HG02938 (cell line): ENCODE results near the gene TPMT.

ENCODE experiments used
- ATAC-seq: cut with Tn5 transposase; IDR thresholded peaks from one replicate; pipeline ENCODE4 v1.9.1; 2021; ENCODE audit warnings: mild to moderate bottlenecking, moderate library complexity; ENCODE audit not compliant: unreplicated experiment

TPMT gene

DNA sequence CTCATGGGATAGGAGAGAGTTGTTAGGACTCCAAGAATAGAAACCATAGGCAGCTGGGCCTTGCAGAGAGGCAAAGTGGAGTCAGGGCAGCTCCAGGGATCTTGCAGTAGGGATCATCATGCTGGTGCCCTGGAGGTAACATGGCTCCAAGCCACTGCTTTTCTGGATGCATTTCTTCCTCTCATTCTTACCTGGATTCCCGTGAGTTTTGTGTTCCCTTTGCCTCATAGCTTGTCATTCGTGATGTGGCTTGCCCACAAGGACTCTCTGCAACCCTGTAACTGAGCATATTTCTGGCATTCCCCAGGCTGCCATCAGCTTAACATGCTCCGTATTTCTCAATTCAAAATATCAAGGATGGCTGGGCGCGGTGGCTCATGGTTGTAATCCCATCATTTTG lies 37.7 kb downstream of the TPMT start:
- ATAC-seq, result no peak

- no peak for ATAC-seq
Observed at GRCh38 chr6:18115356-18115755, 39.5 kb downstream of the TPMT start.

DNA sequence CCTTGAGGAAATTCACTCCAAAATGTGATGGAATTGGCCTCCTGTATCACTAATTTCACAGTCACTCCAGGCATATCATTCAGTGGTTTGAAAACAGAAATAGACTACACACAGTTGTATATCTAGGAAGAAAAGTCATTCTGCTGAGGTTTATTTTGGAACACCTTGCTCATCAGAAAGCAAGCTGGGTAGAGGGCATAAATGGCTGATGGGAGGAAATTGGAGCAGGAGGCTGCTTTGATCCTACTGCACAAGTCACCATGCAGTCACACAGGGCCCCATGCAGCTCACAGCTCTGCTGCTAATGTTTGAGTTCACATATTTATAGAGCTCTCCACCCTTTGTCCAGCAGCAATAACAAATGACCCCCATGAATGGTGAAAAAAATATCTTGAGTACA lies 44.7 kb downstream of the TPMT start:
- no peak for ATAC-seq

- ATAC-seq, result no peak
Observed at GRCh38 chr6:18107061-18107460, 47.8 kb downstream of the TPMT start.

DNA sequence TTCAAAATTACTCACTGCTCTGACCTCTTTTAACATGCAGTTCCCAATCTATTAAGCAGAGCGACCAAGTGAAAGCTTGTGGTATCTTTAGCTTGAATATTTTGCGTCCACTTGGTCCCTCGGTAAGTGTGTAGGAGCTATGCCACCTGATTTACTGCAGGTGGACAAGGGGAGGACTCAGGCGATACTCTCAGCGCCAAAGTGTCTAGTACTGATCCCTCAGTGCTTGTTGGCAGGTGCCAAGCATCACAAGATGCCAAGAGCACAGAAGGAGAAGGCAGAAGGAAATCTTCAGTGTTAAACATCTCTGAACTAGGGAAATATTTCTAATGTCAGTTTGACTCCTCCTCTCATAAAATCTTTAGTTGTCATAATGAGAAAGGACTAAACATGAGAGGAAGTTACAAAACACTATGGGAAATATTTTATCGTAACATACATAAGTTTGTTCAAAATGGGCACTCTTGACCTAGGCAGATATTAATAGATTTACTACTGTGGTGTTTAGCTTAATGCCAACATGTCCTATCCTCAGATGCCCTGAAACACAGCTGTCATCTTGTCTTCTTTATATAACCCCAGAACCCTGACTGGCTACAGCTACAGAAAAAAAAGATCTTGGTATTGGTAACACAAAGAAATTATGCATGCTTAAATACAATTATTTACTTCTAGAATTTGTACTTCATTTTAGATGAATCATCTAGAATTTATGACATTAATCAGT lies 51.9 kb downstream of the TPMT start:
- ATAC-seq, result no peak

GRCh38 chr6:18101873-18102272 lies 53.0 kb downstream of the TPMT start:
- ATAC-seq, result no peak

DNA sequence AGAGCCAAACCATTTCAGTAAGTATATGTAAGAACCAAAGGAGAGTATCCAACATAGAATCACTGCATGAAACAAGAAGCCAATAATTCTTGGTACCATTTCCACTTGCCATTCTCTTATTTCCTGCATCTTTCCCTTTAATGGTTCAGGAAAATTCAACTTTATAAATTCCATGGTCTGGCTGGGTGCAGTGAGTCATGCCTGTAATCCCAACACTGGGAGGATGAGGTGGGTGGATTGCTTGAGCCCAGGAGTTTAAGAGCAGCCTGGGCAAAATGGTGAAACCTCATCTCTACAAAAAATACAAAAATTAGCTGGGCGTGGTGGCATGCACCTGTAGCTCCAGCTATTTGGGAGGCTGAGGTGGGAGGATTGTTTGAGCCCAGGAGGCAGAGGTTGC lies 53.6 kb downstream of the TPMT start:
- ATAC-seq, result no peak

GRCh38 chr6:18100296-18100695 lies 54.6 kb downstream of the TPMT start:
- ATAC-seq, result no peak

DNA sequence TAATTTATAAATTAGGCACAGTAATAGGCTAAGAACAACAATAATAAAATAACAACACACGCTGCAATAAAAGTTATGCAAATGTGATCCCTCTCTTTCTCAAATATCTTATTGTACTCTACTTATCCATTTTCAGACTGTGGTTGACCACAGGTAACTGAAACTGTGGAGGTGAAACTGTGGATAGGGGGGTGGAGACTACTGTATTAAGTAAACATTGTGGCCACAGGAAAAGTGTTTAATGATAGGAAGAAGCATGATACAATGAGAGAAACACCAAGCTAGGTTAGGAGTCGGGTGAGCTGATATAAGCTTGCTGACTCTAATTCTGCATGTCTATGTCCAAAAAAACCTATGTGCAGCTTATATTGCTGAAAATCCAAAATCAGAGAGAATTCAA lies 55.4 kb downstream of the TPMT start:
- ATAC-seq, result no peak

DNA sequence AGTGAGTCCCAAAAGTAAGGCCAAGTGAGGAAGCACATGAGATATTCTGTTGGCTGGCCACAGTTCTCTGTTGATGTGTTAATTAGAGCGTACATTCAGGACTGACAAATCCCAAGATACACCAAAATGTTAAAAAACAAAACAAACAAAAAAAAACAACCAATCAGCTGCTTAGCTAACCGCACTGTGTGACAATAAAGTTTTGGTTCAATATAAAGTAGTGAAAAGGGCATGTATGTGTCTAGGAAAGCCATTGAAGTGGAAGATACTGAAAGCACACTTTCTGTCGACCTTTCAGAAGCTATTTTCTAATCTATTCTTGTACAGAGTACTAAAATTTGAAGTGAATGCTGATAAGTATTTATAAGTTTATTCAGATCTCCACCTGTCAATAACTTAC lies 58.5 kb downstream of the TPMT start:
- ATAC-seq, result no peak

- ATAC-seq, result no peak
Observed at GRCh38 chr6:18091382-18091781, 63.5 kb downstream of the TPMT start.

DNA sequence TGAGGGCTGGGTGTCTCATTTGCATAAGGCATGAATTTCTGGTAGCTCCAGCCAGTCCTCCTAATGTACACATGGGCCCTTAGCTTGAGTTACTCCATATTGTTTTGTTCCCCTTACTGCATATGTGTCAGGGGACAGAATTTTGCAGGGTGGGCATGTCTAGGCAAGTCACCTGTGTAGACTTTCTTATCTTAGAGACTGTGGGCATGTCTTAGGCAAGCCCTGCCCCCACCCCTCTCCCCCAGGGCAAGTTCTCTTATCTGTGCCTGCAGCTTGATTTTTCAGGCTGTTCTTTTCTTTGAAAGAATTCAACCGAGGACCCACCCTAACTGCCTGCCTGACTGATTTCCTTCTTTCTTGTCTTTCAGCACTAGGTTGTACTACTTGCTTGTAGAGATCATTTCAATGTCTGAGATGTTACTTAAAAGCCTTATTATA lies 64.5 kb downstream of the TPMT start:
- no peak for ATAC-seq

DNA sequence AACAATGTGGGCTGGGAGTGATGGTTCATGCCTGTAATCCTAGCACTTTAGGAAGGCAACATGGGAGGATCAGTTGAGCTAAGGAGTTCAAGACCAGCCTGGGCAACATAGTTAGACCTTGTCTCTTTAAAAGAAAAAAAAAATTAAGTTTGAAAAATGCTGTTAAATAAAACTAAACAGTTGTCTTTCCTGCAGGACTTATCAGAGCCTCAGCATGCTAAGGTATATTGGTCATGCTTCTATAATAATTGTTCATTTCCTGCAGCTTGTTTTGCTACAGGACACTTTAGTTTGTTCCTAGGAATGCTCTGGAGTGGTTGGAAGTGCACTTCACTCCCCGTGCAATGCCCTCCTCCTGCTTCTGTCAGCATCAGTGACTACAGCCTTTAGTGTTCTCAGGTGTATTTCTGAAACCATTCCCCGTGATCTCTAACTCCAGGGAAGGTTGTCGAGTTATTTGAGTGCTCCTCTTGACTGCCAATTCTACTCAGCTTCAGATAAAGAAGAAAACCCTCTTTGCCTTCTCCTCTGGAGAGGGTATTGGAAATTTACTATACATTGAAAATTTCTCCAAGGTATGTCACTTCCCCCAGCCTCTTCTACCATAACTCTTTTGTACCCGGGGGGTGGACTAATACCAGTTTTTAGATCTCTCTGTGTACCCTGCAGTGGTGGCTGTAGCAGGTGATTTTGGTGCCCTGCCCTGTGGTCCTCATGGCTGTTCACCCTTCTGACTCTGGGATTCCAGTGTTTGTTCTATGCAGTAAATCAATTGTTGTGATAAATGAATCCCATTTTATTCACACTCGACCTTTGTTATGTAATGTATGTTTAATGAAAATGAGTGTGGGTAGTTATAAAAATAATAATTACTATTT lies 66.2 kb downstream of the TPMT start:
- ATAC-seq, result no peak

DNA sequence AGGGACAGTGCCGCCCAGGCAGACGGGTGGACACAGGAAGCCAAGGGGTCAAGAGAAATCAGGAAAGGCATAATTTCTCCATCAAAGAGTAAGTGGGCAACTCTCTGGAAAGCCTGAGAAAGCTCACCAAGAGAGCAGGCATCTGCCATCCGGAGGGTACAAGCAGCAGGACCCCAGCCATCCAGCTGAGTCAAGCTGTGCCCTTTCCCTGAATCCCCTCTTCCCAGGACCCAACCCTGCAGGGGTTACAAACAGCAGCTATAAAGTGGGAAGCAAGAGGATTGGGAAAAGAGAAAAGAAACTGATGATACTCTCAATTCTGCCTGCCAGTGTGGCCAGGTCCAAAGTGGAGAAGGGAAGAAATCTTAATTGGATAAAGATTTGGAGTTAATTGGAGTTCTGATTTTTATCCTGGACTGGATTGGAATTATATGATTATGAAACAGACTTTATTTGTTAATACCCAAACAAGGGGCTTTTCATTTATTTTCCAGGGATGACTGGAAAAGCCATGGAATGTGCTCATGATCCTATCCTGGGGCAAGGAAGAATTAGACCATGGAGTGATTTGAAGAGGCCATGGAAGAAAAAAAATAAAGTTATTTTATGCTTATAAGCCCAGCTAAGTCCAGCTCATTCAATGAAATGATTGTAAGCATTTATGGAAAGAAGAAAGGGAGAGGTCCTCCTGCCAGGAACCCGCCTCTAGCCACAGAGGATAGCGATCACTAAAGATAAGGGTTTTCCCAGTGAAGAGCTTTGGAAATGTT lies 67.3 kb downstream of the TPMT start:
- no peak for ATAC-seq

- no peak for ATAC-seq
Observed at GRCh38 chr6:18081025-18081668, 73.7 kb downstream of the TPMT start.

DNA sequence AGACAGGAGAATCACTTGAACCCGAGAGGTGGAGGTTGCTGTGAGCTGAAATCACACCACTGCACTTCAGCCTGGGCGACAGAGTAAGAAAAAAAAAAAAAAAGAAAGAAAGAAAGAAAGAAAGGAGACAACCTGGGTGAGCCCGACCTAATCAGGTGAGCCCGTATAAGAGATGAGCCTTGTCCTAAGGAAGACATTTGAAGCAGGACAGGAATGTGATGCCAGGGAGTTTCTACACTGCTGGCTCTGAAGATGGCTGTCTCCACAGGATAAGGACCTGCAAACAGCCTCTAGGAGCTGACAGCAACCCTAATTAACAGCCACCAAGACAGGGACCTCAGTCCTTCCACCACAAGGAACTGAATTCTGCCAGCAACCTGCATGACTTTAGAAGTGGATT lies 74.3 kb downstream of the TPMT start:
- ATAC-seq, result no peak

DNA sequence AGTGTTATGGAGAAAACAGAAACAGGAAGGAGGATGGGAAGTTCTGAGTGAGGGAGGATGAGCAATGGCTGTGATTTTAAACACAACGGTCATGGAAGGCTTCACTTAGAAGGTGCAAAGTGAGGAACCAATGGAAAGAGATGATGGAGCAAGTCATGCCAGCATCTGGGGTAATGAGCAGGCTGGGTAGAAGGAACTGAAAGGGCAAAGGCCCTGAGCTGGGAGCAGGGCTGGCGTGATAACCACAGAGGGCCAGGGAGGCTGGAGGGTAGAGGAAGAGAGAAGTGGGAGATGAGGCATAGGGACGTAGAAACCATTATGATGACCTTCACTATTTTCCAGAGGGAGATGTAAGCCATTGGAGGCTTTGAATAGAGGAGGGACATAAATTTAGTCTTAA lies 76.0 kb downstream of the TPMT start:
- no peak for ATAC-seq
